H9 (cell line): ENCODE data around the gene TOMM5. TPM values are rescaled to one million over a fixed set of nuclear protein-coding genes. Genes with fewer than 3 reads are reported as not detected.

Experiments used
- DNase-seq: peaks from one replicate; pipeline ENCODE4 v3.0.0-alpha.2; 2017
- H2AFZ ChIP-seq: one replicate; pipeline ENCODE4 v1.6.1; 2013; ENCODE audit warnings: mild to moderate bottlenecking, low read length, control low read depth, moderate library complexity
- H2AK5ac ChIP-seq: 2 replicates; pipeline ENCODE4 v1.6.1; 2013; ENCODE audit warnings: low read length, control low read depth, mixed read lengths; ENCODE audit not compliant: insufficient read length
- H2BK120ac ChIP-seq: one replicate; pipeline ENCODE4 v1.6.1; 2013; ENCODE audit warnings: low read depth, mild to moderate bottlenecking, low read length, control low read depth, inconsistent platforms; ENCODE audit not compliant: poor library complexity, severe bottlenecking
- H2BK12ac ChIP-seq: 2 replicates; pipeline ENCODE4 v1.6.1; 2013; ENCODE audit warnings: low read length, control low read depth, mixed read lengths, low read depth; ENCODE audit not compliant: insufficient read length
- H2BK15ac ChIP-seq: 2 replicates; pipeline ENCODE4 v1.6.1; 2013; ENCODE audit warnings: low read depth, low read length, control low read depth
- H2BK20ac ChIP-seq: one replicate; pipeline ENCODE4 v1.6.1; 2013; ENCODE audit warnings: low read depth, mild to moderate bottlenecking, low read length, control low read depth, inconsistent platforms; ENCODE audit not compliant: poor library complexity, severe bottlenecking
- H2BK5ac ChIP-seq: 2 replicates; pipeline ENCODE4 v1.6.1; 2013; ENCODE audit warnings: low read length, control low read depth, mixed read lengths; ENCODE audit not compliant: insufficient read length
- H3K14ac ChIP-seq: 2 replicates; pipeline ENCODE4 v1.6.1; 2013; ENCODE audit warnings: low read length, control low read depth; ENCODE audit not compliant: insufficient read depth
- H3K18ac ChIP-seq: 2 replicates; pipeline ENCODE4 v1.6.1; 2013; ENCODE audit warnings: low read depth, mild to moderate bottlenecking, mixed read lengths, low read length, control low read depth; ENCODE audit not compliant: insufficient read length
- H3K23ac ChIP-seq: 2 replicates; pipeline ENCODE4 v1.6.1; 2013; ENCODE audit warnings: low read length, control low read depth, mixed read lengths, low read depth; ENCODE audit not compliant: insufficient read length
- H3K23me2 ChIP-seq: 2 replicates; pipeline ENCODE4 v1.6.1; 2013; ENCODE audit warnings: low read depth, mild to moderate bottlenecking, mixed read lengths, low read length, control low read depth; ENCODE audit not compliant: insufficient read length, poor library complexity, severe bottlenecking
- H3K27ac ChIP-seq: 2 replicates; pipeline ENCODE4 v1.5.1; 2013; ENCODE audit warnings: low read length, control low read depth, mixed read lengths, low read depth; ENCODE audit not compliant: insufficient read length
- H3K27me3 ChIP-seq: 2 replicates; pipeline ENCODE4 v1.6.1; 2013; ENCODE audit warnings: low read length, control low read depth, inconsistent platforms; ENCODE audit not compliant: insufficient read depth
- H3K4ac ChIP-seq: 2 replicates; pipeline ENCODE4 v1.6.1; 2013; ENCODE audit warnings: low read depth, mild to moderate bottlenecking, control low read depth, inconsistent platforms, low read length, moderate library complexity
- H3K4me1 ChIP-seq: 2 replicates; pipeline ENCODE4 v1.6.1; 2013; ENCODE audit warnings: low read length, control low read depth, inconsistent platforms; ENCODE audit not compliant: insufficient read depth
- H3K4me2 ChIP-seq: 2 replicates; pipeline ENCODE4 v1.6.1; 2013; ENCODE audit warnings: low read length, control low read depth, mixed read lengths; ENCODE audit not compliant: insufficient read length, insufficient read depth
- H3K56ac ChIP-seq: 2 replicates; pipeline ENCODE4 v1.6.1; 2013; ENCODE audit warnings: low read depth, mild to moderate bottlenecking, mixed read lengths, low read length, control low read depth; ENCODE audit not compliant: insufficient read length
- H3K79me1 ChIP-seq: 2 replicates; pipeline ENCODE4 v1.6.1; 2013; ENCODE audit warnings: low read depth, mild to moderate bottlenecking, moderate library complexity, low read length, control low read depth, inconsistent platforms; ENCODE audit not compliant: insufficient read depth, poor library complexity, severe bottlenecking
- H3K79me2 ChIP-seq: 2 replicates; pipeline ENCODE4 v1.6.1; 2013; ENCODE audit warnings: low read length, control low read depth, inconsistent platforms; ENCODE audit not compliant: insufficient read depth
- H3K9ac ChIP-seq: 2 replicates; pipeline ENCODE4 v1.6.1; 2013; ENCODE audit warnings: low read length, control low read depth, mixed read lengths; ENCODE audit not compliant: insufficient read length; ENCODE audit errors: extremely low read depth
- H3K9me3 ChIP-seq: one replicate; pipeline ENCODE4 v1.6.1; 2013; ENCODE audit warnings: low read depth, low read length, inconsistent platforms; ENCODE audit not compliant: control insufficient read depth
- H3T11ph ChIP-seq: one replicate; pipeline ENCODE4 v1.6.1; 2013; ENCODE audit warnings: mild to moderate bottlenecking, low read length, control low read depth, inconsistent platforms
- H4K20me1 ChIP-seq: one replicate; pipeline ENCODE4 v1.6.1; 2013; ENCODE audit not compliant: control insufficient read depth, insufficient read length, insufficient read depth
- H4K5ac ChIP-seq: 2 replicates; pipeline ENCODE4 v1.6.1; 2013; ENCODE audit warnings: low read depth, mild to moderate bottlenecking, mixed read lengths, low read length, control low read depth; ENCODE audit not compliant: insufficient read length
- H4K8ac ChIP-seq: replicated peaks from 2 replicates; pipeline ENCODE4 v1.6.1; 2013; ENCODE audit warnings: low read length, control low read depth, mixed read lengths, low read depth; ENCODE audit not compliant: insufficient read length
- H4K91ac ChIP-seq: 2 replicates; pipeline ENCODE4 v1.6.1; 2013; ENCODE audit warnings: low read depth, mild to moderate bottlenecking, moderate library complexity, mixed read lengths, low read length, control low read depth; ENCODE audit not compliant: insufficient read length
- H3K27ac Mint-ChIP-seq, 3 experiments: 2 replicates in 2 of 3; 3 replicates in 1 of 3; pipeline ENCODE4 v1.8.0; 2020 to 2021; ENCODE audit warnings: mixed read lengths in 3 of 3, mild to moderate bottlenecking in 1 of 3, moderate library complexity in 1 of 3
- H3K27me3 Mint-ChIP-seq: 2 replicates; pipeline ENCODE4 v1.8.0; 2021; ENCODE audit warnings: low read depth, mild to moderate bottlenecking, moderate library complexity, mixed read lengths
- H3K36me3 Mint-ChIP-seq, 3 experiments: 2 replicates in 2 of 3; 3 replicates in 1 of 3; pipeline ENCODE4 v1.8.0; 2020 to 2021; ENCODE audit warnings: low read depth in 3 of 3, mixed read lengths in 3 of 3; ENCODE audit not compliant: insufficient read depth in 1 of 3
- H3K4me1 Mint-ChIP-seq, 2 experiments: 2 replicates each; pipeline ENCODE4 v1.8.0; 2020; ENCODE audit warnings: mixed read lengths in 2 of 2
- H3K4me3 Mint-ChIP-seq, 2 experiments: 2 replicates in 1 of 2; 3 replicates in 1 of 2; pipeline ENCODE4 v1.8.0; 2020 to 2021; ENCODE audit warnings: mild to moderate bottlenecking in 2 of 2, mixed read lengths in 2 of 2, moderate library complexity in 1 of 2
- H3K9me3 Mint-ChIP-seq, 2 experiments: 2 replicates in 1 of 2; 3 replicates in 1 of 2; pipeline ENCODE4 v1.8.0; 2020; ENCODE audit warnings: mild to moderate bottlenecking in 2 of 2, mixed read lengths in 2 of 2, moderate library complexity in 1 of 2
- CTCF ChIP-seq: fragments of 200-600 bp; sonication (generic); conservative IDR thresholded peaks from 3 replicates; pipeline ENCODE4 v1.8.0; 2021; ENCODE audit warnings: antibody characterized with exemption, mild to moderate bottlenecking
- WGBS: extraction: QIAGEN DNeasy Blood & Tissue Kit; methylation state at CpG from one replicate; pipeline ENCODE4 v1.1.7; 2013; ENCODE audit warnings: missing lambda C conversion rate, low lambda C conversion rate, mixed read lengths; ENCODE audit not compliant: insufficient read length; ENCODE audit errors: extremely low coverage; 5-methylcytosine and 5-hydroxymethylcytosine counted together
- total RNA-seq: library from RNA; stranded (reverse); gene quantifications from 2 replicates; pipeline ENCODE4 v1.2.1, GENCODE V29; 2021

Gene TOMM5
- total RNA-seq, 1 experiment from 2014 or later = 124 TPM

- DNase-seq = no peak
- H2BK5ac ChIP-seq = no peak overlapping the region
- no peak overlapping the region for H4K5ac ChIP-seq
- H3K9me3 ChIP-seq = no peaks in the 10 kb centered on the region
- no peak overlapping the region for H3T11ph ChIP-seq
- no peaks in the 10 kb centered on the region for H3K79me2 ChIP-seq
- WGBS = no CpG with 5 or more reads among the region's 5 CpGs
- no peak overlapping the region for H3K18ac ChIP-seq
- no peak overlapping the region for H3K23ac ChIP-seq
- H3K4me1 Mint-ChIP-seq = peaks cover 16 to 38% of the 10 kb centered on the region in 2 experiments
- peaks cover 2% of the 10 kb centered on the region; the same call in 1 of the 2 replicates for H3K27me3 Mint-ChIP-seq
- no peaks in the 10 kb centered on the region for H3K23me2 ChIP-seq
- H4K8ac ChIP-seq = no peak overlapping the region
- no peak overlapping the region for H2BK20ac ChIP-seq
- no peak overlapping the region for H2BK120ac ChIP-seq
- H4K20me1 ChIP-seq = no peaks in the 10 kb centered on the region
- H3K36me3 Mint-ChIP-seq = peaks cover 20 to 25% (median 22%) of the 10 kb centered on the region in 3 experiments
- no peak overlapping the region for H2AFZ ChIP-seq
- H4K91ac ChIP-seq = no peak overlapping the region
- no peaks in the 10 kb centered on the region for H3K79me1 ChIP-seq
- no peak for TF ChIP-seq CTCF
- no peak overlapping the region for H3K14ac ChIP-seq
- no peak overlapping the region for H3K4me2 ChIP-seq
- peaks cover 18 to 20% of the 10 kb centered on the region in 2 experiments for H3K9me3 Mint-ChIP-seq
- H3K27ac ChIP-seq = no peak overlapping the region
- H3K56ac ChIP-seq = no peak overlapping the region
- no peak overlapping the region for H3K4me3 Mint-ChIP-seq
- H3K4ac ChIP-seq = no peak overlapping the region
- peaks cover 7% of the 10 kb centered on the region for H3K4me1 ChIP-seq
- no peak overlapping the region for H2AK5ac ChIP-seq
- no peak overlapping the region for H3K9ac ChIP-seq
- no peak overlapping the region; a peak in 1 of 7 replicates for H3K27ac Mint-ChIP-seq
- no peak overlapping the region for H2BK12ac ChIP-seq
- no peaks in the 10 kb centered on the region for H3K27me3 ChIP-seq
- H2BK15ac ChIP-seq = no peak overlapping the region
Measured at GRCh38 chr9:37559855-37560592, 32.4 kb downstream of the TOMM5 start.
